Lower leg skin (tissue), 4 donors: ENCODE data around the gene IL1RN. TPM values are rescaled to one million over a fixed set of nuclear protein-coding genes. Genes with fewer than 3 reads are reported as not detected.

Experiments used
- DNase-seq, 2 donors: peaks; one replicate each; pipeline ENCODE4 v3.0.0-alpha.2; 2019; ENCODE audit warnings: low spot score in 2 of 2
- H3K4me3 ChIP-seq: fragments of 200-600 bp; sonication (generic); 2 replicates; pipeline ENCODE4 v1.5.1; 2017; ENCODE audit warnings: mild to moderate bottlenecking, low read depth; ENCODE audit not compliant: poor library complexity, severe bottlenecking
- POLR2A ChIP-seq, 2 donors: fragments of 450-650 bp; IDR thresholded peaks; one replicate each; pipeline ENCODE4 v1.6.1; 2016 to 2017; ENCODE audit warnings: antibody characterized with exemption in 2 of 2, mild to moderate bottlenecking in 1 of 2, moderate library complexity in 1 of 2
- WGBS, 2 donors: methylation state at CpG; one replicate each; pipeline ENCODE4 v1.1.5; 2018; 5-methylcytosine and 5-hydroxymethylcytosine counted together
- intact Hi-C: fragments of 100-400 bp; cut with DNase I; formaldehyde crosslinking; loops from one replicate; pipeline ENCODE4 v1.15.0; 2023; ENCODE audit warnings: low total_unique reads
- total RNA-seq, 4 donors: library from RNA; depleted of rRNA; stranded (reverse); fragments of >200 nt; gene quantifications; one replicate each; pipeline ENCODE4 v1.1.0, GENCODE V29; 2016
- TF ChIP-seq, protein P1 (sequence below), 3 donors: fragments of 450-650 bp; IDR thresholded peaks; one replicate each; pipeline ENCODE4 v1.5.1; 2016; ENCODE audit warnings: antibody characterized with exemption in 3 of 3, mild to moderate bottlenecking in 3 of 3, moderate library complexity in 2 of 3

Gene IL1RN
- total RNA-seq, 4 donors from 2014 or later: 120 to 178 (median 132) TPM

DNA sequence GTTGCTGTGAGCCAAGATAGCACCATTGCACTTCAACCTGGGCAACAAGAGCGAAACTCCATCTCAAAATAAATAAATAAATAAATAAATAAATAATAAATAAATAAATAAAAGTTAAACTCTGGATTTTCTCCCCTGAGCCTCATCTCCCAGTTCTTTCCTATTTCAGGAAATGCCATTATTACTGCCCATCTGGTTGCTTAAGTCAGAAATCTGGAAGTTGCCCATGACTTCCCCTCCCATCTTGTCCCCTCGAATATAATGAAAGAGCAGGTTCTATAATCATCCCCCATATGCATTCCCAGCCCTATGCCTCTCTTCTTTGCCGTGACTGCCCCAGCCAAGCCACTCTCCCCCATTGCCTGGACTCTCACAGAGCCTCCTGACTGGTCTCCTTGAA, 42.2 kb downstream of the IL1RN start:
- DNase-seq: no peak
- TF ChIP-seq, protein P1, sequence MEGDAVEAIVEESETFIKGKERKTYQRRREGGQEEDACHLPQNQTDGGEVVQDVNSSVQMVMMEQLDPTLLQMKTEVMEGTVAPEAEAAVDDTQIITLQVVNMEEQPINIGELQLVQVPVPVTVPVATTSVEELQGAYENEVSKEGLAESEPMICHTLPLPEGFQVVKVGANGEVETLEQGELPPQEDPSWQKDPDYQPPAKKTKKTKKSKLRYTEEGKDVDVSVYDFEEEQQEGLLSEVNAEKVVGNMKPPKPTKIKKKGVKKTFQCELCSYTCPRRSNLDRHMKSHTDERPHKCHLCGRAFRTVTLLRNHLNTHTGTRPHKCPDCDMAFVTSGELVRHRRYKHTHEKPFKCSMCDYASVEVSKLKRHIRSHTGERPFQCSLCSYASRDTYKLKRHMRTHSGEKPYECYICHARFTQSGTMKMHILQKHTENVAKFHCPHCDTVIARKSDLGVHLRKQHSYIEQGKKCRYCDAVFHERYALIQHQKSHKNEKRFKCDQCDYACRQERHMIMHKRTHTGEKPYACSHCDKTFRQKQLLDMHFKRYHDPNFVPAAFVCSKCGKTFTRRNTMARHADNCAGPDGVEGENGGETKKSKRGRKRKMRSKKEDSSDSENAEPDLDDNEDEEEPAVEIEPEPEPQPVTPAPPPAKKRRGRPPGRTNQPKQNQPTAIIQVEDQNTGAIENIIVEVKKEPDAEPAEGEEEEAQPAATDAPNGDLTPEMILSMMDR (IDR thresholded peaks at IDR 0.05): no peak
- TF ChIP-seq POLR2A (IDR thresholded peaks at IDR 0.05): no peak
- WGBS, 2 donors: 84 to 95% methylated on average over 3 of the region's 3 CpGs
- H3K4me3 ChIP-seq: no peak overlapping the region
- intact Hi-C loops: no loop called here

DNA sequence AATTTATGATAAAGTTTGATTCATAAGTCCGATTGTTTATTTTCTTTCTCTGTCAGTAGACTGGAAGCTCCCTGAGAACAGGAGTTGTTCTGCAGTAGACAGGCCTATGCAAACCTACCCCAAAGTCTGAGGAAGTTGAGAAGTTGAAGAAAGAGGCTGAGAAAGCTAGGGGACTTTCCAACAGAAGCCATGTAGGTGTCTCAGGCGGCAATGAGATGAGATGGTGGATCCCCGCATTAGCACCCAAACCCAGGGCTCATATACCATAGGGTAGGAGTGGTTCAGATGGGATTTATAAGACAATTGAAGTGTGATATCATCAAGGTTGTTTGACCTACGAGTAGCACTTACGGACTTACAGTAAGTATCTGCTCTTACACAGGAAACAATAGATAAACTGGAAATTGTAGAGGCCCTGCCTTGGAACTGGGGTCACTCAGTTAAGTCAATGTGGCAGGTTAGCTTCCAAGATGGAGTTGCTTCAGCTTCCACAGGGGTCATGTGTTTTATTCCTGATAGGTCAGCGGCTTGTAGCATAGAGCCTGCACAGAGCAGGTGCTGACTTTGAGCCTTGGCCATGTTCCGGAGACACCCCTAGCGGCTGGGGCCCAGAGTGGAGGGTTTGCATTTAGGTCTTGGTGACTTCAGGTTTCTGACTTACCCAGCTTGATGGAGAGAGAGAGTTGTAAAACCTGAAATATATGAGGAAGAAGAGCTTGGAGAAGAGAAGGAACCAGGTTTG, 44.1 kb downstream of the IL1RN start:
- TF ChIP-seq POLR2A (IDR thresholded peaks at IDR 0.05): no peak
- TF ChIP-seq, protein P1 (IDR thresholded peaks at IDR 0.05): no peak
- WGBS, 2 donors: 92 to 93% methylated on average over 8 of the region's 8 CpGs
- DNase-seq: peak in 1 of 2 donors; percentile 57
- intact Hi-C loops: no loop called here
- H3K4me3 ChIP-seq: no peak overlapping the region

DNA sequence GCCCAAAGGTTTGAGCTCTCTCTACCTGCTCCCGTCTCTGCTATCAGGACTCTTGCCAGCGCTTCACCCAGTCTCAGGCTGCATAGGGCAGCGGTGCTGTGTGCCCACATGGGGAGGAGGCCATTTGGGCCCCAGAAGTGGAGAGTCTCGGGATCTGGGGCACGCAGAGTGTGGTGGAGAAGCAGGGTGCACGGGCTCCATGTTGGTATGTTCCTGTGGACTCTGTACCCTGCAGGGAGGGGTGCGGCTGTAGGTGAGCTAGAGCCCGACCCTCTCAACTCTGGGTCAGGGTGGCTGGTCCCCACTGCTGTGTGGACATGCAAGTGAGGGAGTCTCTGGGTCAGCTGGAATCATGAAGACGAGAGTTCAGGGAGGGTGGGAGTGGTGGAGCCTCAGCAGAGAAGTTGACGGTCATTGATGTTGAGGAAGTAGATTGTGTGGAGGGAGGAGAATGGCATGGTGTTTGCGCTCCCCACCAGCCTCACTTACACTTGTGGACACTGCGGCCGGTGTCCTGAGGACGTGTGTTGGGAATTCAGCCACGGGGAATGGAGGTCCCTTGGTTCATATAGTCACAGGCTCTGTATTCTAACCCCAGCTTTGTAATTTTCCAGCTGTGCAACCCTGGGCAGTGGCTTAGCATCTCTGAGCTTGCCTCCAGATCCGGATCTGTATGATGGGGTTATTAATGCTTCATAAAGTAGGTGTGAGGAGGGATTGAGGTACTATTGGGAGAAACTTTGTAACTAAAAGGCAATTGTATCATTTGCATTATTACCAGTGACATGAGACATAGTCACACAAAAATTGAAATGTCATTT, 45.5 kb downstream of the IL1RN start:
- 89 to 90% methylated on average over 16 of the region's 16 CpGs for WGBS, 2 donors
- no peak for TF ChIP-seq POLR2A (IDR thresholded peaks at IDR 0.05)
- TF ChIP-seq, protein P1 (IDR thresholded peaks at IDR 0.05): no peak
- H3K4me3 ChIP-seq: no peak overlapping the region
- DNase-seq: peak in 1 of 2 donors; percentile 72
- intact Hi-C loops: no loop called here

DNA sequence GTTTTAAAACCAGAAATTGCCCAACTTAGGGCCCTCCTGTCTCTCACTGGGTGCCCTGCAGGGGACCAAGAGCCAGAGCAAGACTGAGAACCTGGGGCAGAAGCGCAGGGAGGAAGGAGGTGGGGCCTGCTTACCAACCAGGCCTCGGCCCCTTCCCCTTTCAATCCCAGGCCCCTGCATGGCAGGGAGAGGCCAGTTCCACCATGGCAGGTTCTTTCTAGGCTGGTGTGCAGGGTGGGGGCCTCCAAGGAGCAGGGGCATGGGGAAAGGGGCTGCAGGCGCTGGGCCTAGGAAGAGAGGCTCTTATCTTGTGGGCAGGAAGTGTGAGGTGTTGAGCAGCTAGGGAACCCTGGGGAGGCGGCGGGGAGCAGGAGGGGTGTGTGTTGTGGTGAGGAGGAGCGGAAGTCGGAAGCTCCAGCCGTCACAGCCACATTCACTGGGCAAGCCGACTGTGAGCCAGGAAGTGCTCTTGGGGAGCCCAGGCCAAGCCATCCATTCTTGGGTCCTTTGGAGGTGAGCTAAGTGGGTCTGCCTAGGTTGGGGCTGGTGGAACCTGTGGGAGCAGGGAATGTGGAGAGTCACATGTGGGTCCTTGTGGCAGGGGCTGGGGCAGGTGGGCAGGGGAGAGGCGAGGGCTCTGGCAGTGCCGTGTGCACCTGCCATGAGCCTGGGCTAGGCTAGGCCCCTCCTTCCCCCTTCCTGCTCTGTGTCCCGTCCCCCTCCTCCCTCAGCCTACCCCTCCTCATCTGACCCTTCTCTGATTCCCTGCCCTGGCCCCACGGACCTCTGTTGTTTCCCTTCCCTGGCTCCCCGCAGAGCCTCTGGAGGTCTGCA, 46.4 kb downstream of the IL1RN start, which contains the start of gene PSD4:
Gene PSD4 (plus strand): TSS at position 430 of the 834 bp plus-strand sequence. CDS start 8,486 bp downstream, outside the sequence.
- 75 to 86% methylated on average over 13 to 14 of the region's 14 CpGs for WGBS, 2 donors
- intact Hi-C loops: no loop called here
- DNase-seq: peak; percentile 44 to 91

DNA sequence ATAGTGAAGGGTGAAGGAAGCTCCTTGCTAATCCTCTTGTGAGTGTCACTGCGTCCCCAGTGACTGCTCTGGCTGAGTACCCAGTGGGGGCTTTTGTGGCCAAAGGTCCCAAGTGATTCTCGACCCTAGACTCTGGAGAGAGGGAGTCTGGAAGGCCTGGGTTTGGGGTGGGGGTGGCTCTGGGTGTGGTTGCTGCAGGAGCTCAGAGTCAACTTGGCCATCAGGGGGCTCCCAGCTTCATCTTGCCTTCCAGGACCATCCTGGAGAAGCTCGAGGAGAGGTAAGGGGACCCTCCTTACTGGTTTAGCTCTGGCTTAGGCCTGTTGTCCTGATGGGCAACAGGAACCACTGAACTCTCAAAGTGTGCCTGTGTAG, 47.0 kb downstream of the IL1RN start:
- no peak for TF ChIP-seq POLR2A (IDR thresholded peaks at IDR 0.05)
- TF ChIP-seq, protein P1 (IDR thresholded peaks at IDR 0.05): no peak
- intact Hi-C loops: no loop called here
- no peak overlapping the region for H3K4me3 ChIP-seq
- peak in 1 of 2 donors; percentile 63 for DNase-seq
- 70 to 85% methylated on average over 2 to 3 of the region's 3 CpGs for whole genome bisulfite sequencing, 2 donors

More for the DNA sequence above, 46.4 kb downstream of the IL1RN start, which contains the start of gene PSD4:
- no peak within 1 kb of the TSS for H3K4me3 ChIP-seq
- no peak for TF ChIP-seq POLR2A (IDR thresholded peaks at IDR 0.05)
- TF ChIP-seq, protein P1 (IDR thresholded peaks at IDR 0.05): no peak
